ENCODE data around the gene A3GALT2.
"Not testable (repeated sequence)": the region's sequence is repeated elsewhere in the genome, so short reads cannot be mapped to it uniquely, and the experiment has no call there.

Gene A3GALT2

GRCh38 chr1:33295023-33295422 is 25.9 kb downstream of the A3GALT2 start:
- DNase-seq, result peak in 1 of 56 donors; percentile 24

- no peak for DNase-seq
Observed at GRCh38 chr1:33294071-33295010, 26.6 kb downstream of the A3GALT2 start.

GRCh38 chr1:33292726-33293340 is 28.1 kb downstream of the A3GALT2 start:
- DNase-seq, result no peak

GRCh38 chr1:33290615-33291014 is 30.3 kb downstream of the A3GALT2 start:
- DNase-seq, result not testable (repeated sequence)

- DNase-seq, result no peak
Observed at GRCh38 chr1:33289858-33290154, 31.1 kb downstream of the A3GALT2 start.

GRCh38 chr1:33288976-33289857 is 31.7 kb downstream of the A3GALT2 start:
- no peak for DNase-seq

- DNase-seq, result no peak
Observed at GRCh38 chr1:33287317-33287716, 33.6 kb downstream of the A3GALT2 start.

- no peak for DNase-seq
Observed at GRCh38 chr1:33286451-33287185, 34.3 kb downstream of the A3GALT2 start.

- DNase-seq, result no peak
Observed at GRCh38 chr1:33284049-33284448, 36.8 kb downstream of the A3GALT2 start.

- DNase-seq, result no peak
Observed at GRCh38 chr1:33282791-33283190, 38.1 kb downstream of the A3GALT2 start.

GRCh38 chr1:33281554-33282303 is 39.2 kb downstream of the A3GALT2 start:
- DNase-seq, result no peak

- no peak for DNase-seq
Observed at GRCh38 chr1:33280091-33280661, 40.7 kb downstream of the A3GALT2 start.

- DNase-seq, result no peak
Observed at GRCh38 chr1:33277488-33278084, 43.3 kb downstream of the A3GALT2 start.

- DNase-seq, result no peak
Observed at GRCh38 chr1:33276573-33277298, 44.2 kb downstream of the A3GALT2 start.

GRCh38 chr1:33275706-33276572 is 45.0 kb downstream of the A3GALT2 start:
- DNase-seq, result no peak

- no peak for DNase-seq
Observed at GRCh38 chr1:33275195-33275594, 45.7 kb downstream of the A3GALT2 start.

GRCh38 chr1:33274446-33274845 is 46.5 kb downstream of the A3GALT2 start:
- no peak for DNase-seq

GRCh38 chr1:33273961-33274371 is 46.9 kb downstream of the A3GALT2 start:
- DNase-seq, result no peak

Data from amygdala (tissue), 56 donors.